ENCODE data around the gene SLC17A1. TPM values are rescaled to one million over a fixed set of nuclear protein-coding genes. Genes with fewer than 3 reads are reported as not detected.

The SLC17A1 gene
- polyA plus RNA-seq, 1 donor (not counting 4 experiments of a cell fraction or from before 2014, with no cell fraction given): not detected

DNA sequence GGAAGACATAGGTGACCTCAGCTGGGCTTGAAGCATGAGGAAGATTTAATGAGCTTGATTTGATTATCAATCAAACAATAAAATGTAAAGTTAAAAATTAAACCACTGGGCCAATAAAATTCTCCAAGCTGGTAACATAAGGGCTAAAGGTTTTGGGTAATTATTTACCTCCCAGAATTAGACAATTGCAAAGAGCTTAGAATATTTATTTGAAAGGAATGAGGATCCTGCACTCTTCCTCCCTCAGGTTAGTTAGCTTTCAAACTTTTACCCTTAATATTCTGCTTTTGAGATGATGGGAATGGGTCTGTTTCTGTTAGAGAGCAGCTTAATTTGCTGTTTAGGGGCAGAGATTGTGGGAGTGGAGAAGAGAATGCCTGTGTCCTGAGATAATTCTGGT, 77.3 kb downstream of the SLC17A1 start, which contains the start of gene SLC17A4:
TSS of gene SLC17A4 (plus strand) at position 208 of the 400 bp plus-strand sequence. CDS start 7,221 bp downstream, outside the sequence.
- DNase-seq (ENCODE audit: low read depth, low spot score) (no peak), FAIRE-seq (no peak)
- dilution Hi-C loops (cut with MboI; ENCODE audit: extremely low pct_ligation_motif_present, low sequenced_read_pairs): no loop called here
- Histone ChIP-seq H3K27me3 (ENCODE audit: control insufficient read depth, extremely low read depth, insufficient read depth, low read length) (peaks cover 5% of the 10 kb centered on the region), H3K9ac (ENCODE audit: control insufficient read depth, extremely low read depth, insufficient read depth, low read length) (no peak within 1 kb of the TSS), H3K4me3 (ENCODE audit: control insufficient read depth in 2 of 3, extremely low read depth in 1 of 3, insufficient read depth in 2 of 3, low read depth in 1 of 3, low read length in 3 of 3) (no peak within 1 kb of the TSS), H3K79me2 (ENCODE audit: control insufficient read depth, insufficient read depth, low read length) (no peaks in the 10 kb centered on the region), H2AFZ (ENCODE audit: control insufficient read depth, low read length) (no peak within 1 kb of the TSS), H3K36me3 (ENCODE audit: control insufficient read depth in 2 of 2, extremely low read depth in 1 of 2, insufficient read depth in 2 of 2, low read length in 2 of 2) (no peaks in the 10 kb centered on the region), H3K4me2 (ENCODE audit: control insufficient read depth, extremely low read depth, insufficient read depth, low read depth, low read length) (no peak within 1 kb of the TSS), H4K20me1 (ENCODE audit: control insufficient read depth, extremely low read depth, insufficient read depth, low read length) (no peaks in the 10 kb centered on the region), H3K4me1 (ENCODE audit: control insufficient read depth, extremely low read depth, insufficient read depth, low read length) (no peaks in the 10 kb centered on the region), H3K9me3 (ENCODE audit: control insufficient read depth, low read depth, low read length) (no peaks in the 10 kb centered on the region), H3K27ac (ENCODE audit: control insufficient read depth, insufficient read depth, low read length) (no peak within 1 kb of the TSS), H3K9me1 (ENCODE audit: control insufficient read depth, extremely low read depth, insufficient read depth, low read length) (no peaks in the 10 kb centered on the region)
- TF ChIP-seq, protein P1, sequence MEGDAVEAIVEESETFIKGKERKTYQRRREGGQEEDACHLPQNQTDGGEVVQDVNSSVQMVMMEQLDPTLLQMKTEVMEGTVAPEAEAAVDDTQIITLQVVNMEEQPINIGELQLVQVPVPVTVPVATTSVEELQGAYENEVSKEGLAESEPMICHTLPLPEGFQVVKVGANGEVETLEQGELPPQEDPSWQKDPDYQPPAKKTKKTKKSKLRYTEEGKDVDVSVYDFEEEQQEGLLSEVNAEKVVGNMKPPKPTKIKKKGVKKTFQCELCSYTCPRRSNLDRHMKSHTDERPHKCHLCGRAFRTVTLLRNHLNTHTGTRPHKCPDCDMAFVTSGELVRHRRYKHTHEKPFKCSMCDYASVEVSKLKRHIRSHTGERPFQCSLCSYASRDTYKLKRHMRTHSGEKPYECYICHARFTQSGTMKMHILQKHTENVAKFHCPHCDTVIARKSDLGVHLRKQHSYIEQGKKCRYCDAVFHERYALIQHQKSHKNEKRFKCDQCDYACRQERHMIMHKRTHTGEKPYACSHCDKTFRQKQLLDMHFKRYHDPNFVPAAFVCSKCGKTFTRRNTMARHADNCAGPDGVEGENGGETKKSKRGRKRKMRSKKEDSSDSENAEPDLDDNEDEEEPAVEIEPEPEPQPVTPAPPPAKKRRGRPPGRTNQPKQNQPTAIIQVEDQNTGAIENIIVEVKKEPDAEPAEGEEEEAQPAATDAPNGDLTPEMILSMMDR (optimal IDR thresholded peaks at IDR 0.05 in 1 of 3, IDR thresholded peaks at IDR 0.05 in 1 of 3, conservative IDR thresholded peaks at IDR 0.05 in 1 of 3; ENCODE audit: extremely low read depth in 1 of 3, insufficient read depth in 2 of 3, low read length in 3 of 3): no peak
- no peak for TF ChIP-seq EZH2 (IDR thresholded peaks at IDR 0.05; ENCODE audit: low read length)

DNA sequence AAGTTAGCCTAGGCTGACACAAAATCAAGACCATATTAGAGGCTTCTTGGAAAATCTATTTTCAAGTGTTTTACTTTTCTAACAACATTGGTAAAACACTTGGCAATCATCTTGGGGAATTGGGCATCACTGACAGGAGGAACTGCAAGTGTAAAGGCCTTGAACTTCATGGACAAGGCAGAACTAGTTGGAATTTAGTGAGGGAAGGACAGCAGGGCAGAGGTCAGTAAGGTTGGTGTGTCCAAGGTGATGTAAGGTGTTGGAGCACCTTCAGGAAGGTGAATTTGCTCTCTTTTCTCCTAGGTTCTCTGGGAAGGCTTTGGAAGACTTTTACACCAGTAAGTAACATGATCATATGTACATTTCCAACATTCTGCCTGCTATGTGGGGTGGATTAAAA, 78.8 kb downstream of the SLC17A1 start:
- no peaks in the 10 kb centered on the region for H4K20me1 ChIP-seq (ENCODE audit: control insufficient read depth, extremely low read depth, insufficient read depth, low read length)
- peaks cover 5% of the 10 kb centered on the region for H3K27me3 ChIP-seq (ENCODE audit: control insufficient read depth, extremely low read depth, insufficient read depth, low read length)
- no peak overlapping the region for H2AFZ ChIP-seq (ENCODE audit: control insufficient read depth, low read length)
- no peak overlapping the region for H3K4me2 ChIP-seq (ENCODE audit: control insufficient read depth, extremely low read depth, insufficient read depth, low read depth, low read length)
- no peak for FAIRE-seq
- H3K36me3 ChIP-seq (ENCODE audit: control insufficient read depth in 2 of 2, extremely low read depth in 1 of 2, insufficient read depth in 2 of 2, low read length in 2 of 2): no peaks in the 10 kb centered on the region
- no peaks in the 10 kb centered on the region for H3K4me1 ChIP-seq (ENCODE audit: control insufficient read depth, extremely low read depth, insufficient read depth, low read length)
- H3K27ac ChIP-seq (ENCODE audit: control insufficient read depth, insufficient read depth, low read length): no peak overlapping the region
- TF ChIP-seq EZH2 (IDR thresholded peaks at IDR 0.05; ENCODE audit: low read length): no peak
- TF ChIP-seq, protein P1 (optimal IDR thresholded peaks at IDR 0.05 in 1 of 3, IDR thresholded peaks at IDR 0.05 in 1 of 3, conservative IDR thresholded peaks at IDR 0.05 in 1 of 3; ENCODE audit: extremely low read depth in 1 of 3, insufficient read depth in 2 of 3, low read length in 3 of 3): no peak
- H3K9me1 ChIP-seq (ENCODE audit: control insufficient read depth, extremely low read depth, insufficient read depth, low read length): no peaks in the 10 kb centered on the region
- H3K4me3 ChIP-seq (ENCODE audit: control insufficient read depth in 2 of 3, extremely low read depth in 1 of 3, insufficient read depth in 2 of 3, low read depth in 1 of 3, low read length in 3 of 3): no peak overlapping the region
- no peaks in the 10 kb centered on the region for H3K79me2 ChIP-seq (ENCODE audit: control insufficient read depth, insufficient read depth, low read length)
- no peak for DNase-seq (ENCODE audit: low read depth, low spot score)
- H3K9ac ChIP-seq (ENCODE audit: control insufficient read depth, extremely low read depth, insufficient read depth, low read length): no peak overlapping the region
- dilution Hi-C loops (cut with MboI; ENCODE audit: extremely low pct_ligation_motif_present, low sequenced_read_pairs): no loop called here
- H3K9me3 ChIP-seq (ENCODE audit: control insufficient read depth, low read depth, low read length): no peaks in the 10 kb centered on the region

Measured in keratinocyte (primary cell).